Heart right ventricle (tissue), 16 donors: ENCODE data around the gene ARIH2. TPM values are rescaled to one million over a fixed set of nuclear protein-coding genes. Genes with fewer than 3 reads are reported as not detected.
A peak's percentile ranks its signal among the peaks of the same experiment; 100 is the strongest.

Experiments used
- ATAC-seq, 8 donors: fragments of 200-7000 bp; cut with Tn5 transposase; one replicate each; pipeline ENCODE4 v1.9.1; 2020; ENCODE audit warnings: mild to moderate bottlenecking in 8 of 8, moderate library complexity in 8 of 8, moderate number of reproducible peaks in 1 of 8
- DNase-seq, 2 donors: peaks; one replicate each; pipeline ENCODE4 v3.0.0-alpha.2; 2020
- H3K27ac ChIP-seq, 10 donors: fragments of 200-600 bp; sonication (generic) in 2 of 10; one replicate each; pipeline versions ENCODE4 v1.5.0 to v1.8.0; 2020 to 2022; ENCODE audit warnings: mild to moderate bottlenecking in 3 of 10
- H3K27me3 ChIP-seq, 7 donors: fragments of 200-600 bp; one replicate each; pipeline ENCODE4 v1.8.0; 2021 to 2022; ENCODE audit warnings: mild to moderate bottlenecking in 2 of 7
- H3K36me3 ChIP-seq, 9 donors: fragments of 200-600 bp; sonication (generic) in 1 of 9; one replicate each; pipeline versions ENCODE4 v1.5.0 to v1.8.0; 2020 to 2022; ENCODE audit warnings: mild to moderate bottlenecking in 2 of 9
- H3K4me1 ChIP-seq, 9 donors: fragments of 200-600 bp; sonication (generic) in 1 of 9; one replicate each; pipeline versions ENCODE4 v1.5.0 to v1.8.0; 2020 to 2022; ENCODE audit warnings: mild to moderate bottlenecking in 4 of 9
- H3K4me3 ChIP-seq, 10 donors: fragments of 200-600 bp; sonication (generic) in 2 of 10; one replicate each; pipeline versions ENCODE4 v1.5.0 to v1.8.0; 2020 to 2022; ENCODE audit warnings: mild to moderate bottlenecking in 7 of 10, moderate library complexity in 2 of 10
- H3K9me3 ChIP-seq, 11 donors: fragments of 200-600 bp in 10 of 11; sonication (generic) in 2 of 11; one replicate each; pipeline versions ENCODE4 v1.5.0 to v1.8.0; 2013 to 2022; ENCODE audit warnings: mild to moderate bottlenecking in 2 of 11, control low read depth in 1 of 11, moderate library complexity in 1 of 11
- CTCF ChIP-seq, 9 donors: fragments of 200-600 bp; sonication (generic) in 2 of 9; IDR thresholded peaks; one replicate each; pipeline versions ENCODE4 v1.5.0 to v1.8.0; 2021 to 2022; ENCODE audit warnings: antibody characterized with exemption in 9 of 9, mild to moderate bottlenecking in 5 of 9, moderate library complexity in 1 of 9
- WGBS, 2 donors: extraction: QIAGEN DNeasy Blood & Tissue Kit; methylation state at CpG; one replicate each; pipeline ENCODE4 v1.1.7; 2013; ENCODE audit warnings: inconsistent platforms in 1 of 2; 5-methylcytosine and 5-hydroxymethylcytosine counted together
- intact Hi-C, 10 donors: fragments of 100-400 bp; cut with DNase I; formaldehyde crosslinking; loops; one replicate each; pipeline versions ENCODE4 v1.11.1 to v1.14.2; 2022
- polyA plus RNA-seq, 2 donors: library from polyadenylated mRNA; stranded (reverse); fragments of 200-250 nt; gene quantifications; one replicate each; pipeline ENCODE4 v1.2.3, GENCODE V29; 2013
- total RNA-seq, 10 donors: library from RNA; stranded (reverse); fragmentation: NEBNext Ultra II Directional in 3 of 10; extraction: Animal tissue kit (Norgen Biotek cat#: 25700) in 3 of 10; gene quantifications; one replicate each; pipeline versions ENCODE4 v1.2.1 to v1.2.4, GENCODE V29; 2021 to 2023
- donor health status: Arrhythmogenic right ventricular cardiomyopathy.
- donor health status: ischemic (EF 13 %, LVEDD 7.1; RV severe dilation, severe dysfunction).
- donor health status: healthy with polysubstance abuse.
- donor health status: DM: no; HTN: yes; CAD: no.
- donor health status: DM: no; HTN: no; CAD: no.
- donor health status: ischemic (EF 25% LVEDD 6.9; RV normal size, moderate dysfunction).
- donor health status: ischemic (EF 25% LVEDD 5.7; RV mildly dilated, moderate dysfunction).
- donor health status: healthy.
- donor health status: DM: yes; HTN: yes; CAD: no.
- donor health status: Ischemic cardiomyopathy.
- donor health status: ischemic (EF 35%, LVEDD 5.7; RV mildly dilated, moderate dysfunction).
- donor health status: nonischemic (EF 11% LVEDD 7.7; RV severe dilation, severe dysfunction).
- donor health status: DM: yes; HTN: yes; CAD: no.
- donor health status: PGD.
- donor health status: ischemic (EF 29% LVEDD 5.4; RV normal size, mild dysfunction).
- donor health status: nonischemic (EF 23%, LVEDD 6.1; RV moderate dilation, normal function).

ARIH2 gene
- total and polyA plus RNA-seq, 12 donors, result 41.9 to 177 (median 138) TPM

GRCh38 chr3:48966876-48967361, 48.3 kb downstream of the ARIH2 start:
- ATAC-seq (peak in 4 of 8 donors; percentile 35 to 63 (median 52)), DNase-seq (no peak)
- no peak overlapping the region for H3K4me3 ChIP-seq
- 71 to 80% methylated on average over 7 of the region's 7 CpGs for WGBS, 2 donors
- no peaks in the 10 kb centered on the region for H3K27me3 ChIP-seq
- H3K9me3 ChIP-seq, result no peaks in the 10 kb centered on the region
- peaks cover 6 to 100% (median 71%) of the 10 kb centered on the region in 9 donors for H3K36me3 ChIP-seq
- no peak for TF ChIP-seq CTCF (IDR thresholded peaks at IDR 0.05)
- intact Hi-C loops, result no loop called here
- H3K4me1 ChIP-seq, result no peaks in the 10 kb centered on the region
- H3K27ac ChIP-seq, result no peak overlapping the region

GRCh38 chr3:48970586-48970985, 51.9 kb downstream of the ARIH2 start:
- WGBS, 2 donors, result 94 to 95% methylated on average over 6 of the region's 6 CpGs
- no peak for TF ChIP-seq CTCF (IDR thresholded peaks at IDR 0.05)
- no peak for DNase-seq
- Histone ChIP-seq H3K4me3 (no peak overlapping the region), H3K4me1 (no peaks in the 10 kb centered on the region), H3K9me3 (no peaks in the 10 kb centered on the region), H3K27ac (no peak overlapping the region), H3K27me3 (no peaks in the 10 kb centered on the region), H3K36me3 (peaks cover 13 to 100% (median 78%) of the 10 kb centered on the region in 9 donors)
- intact Hi-C loops, result no loop called here
- no peak for ATAC-seq

- Histone ChIP-seq H3K9me3 (no peaks in the 10 kb centered on the region), H3K4me3 (no peak overlapping the region), H3K4me1 (no peaks in the 10 kb centered on the region), H3K27ac (no peak overlapping the region), H3K27me3 (no peaks in the 10 kb centered on the region), H3K36me3 (peaks cover 17 to 99% (median 82%) of the 10 kb centered on the region in 9 donors)
- ATAC-seq, result no peak
- DNase-seq, result no peak
- no peak for TF ChIP-seq CTCF (IDR thresholded peaks at IDR 0.05)
- 92 to 93% methylated on average over 10 of the region's 10 CpGs for WGBS, 2 donors
- intact Hi-C loops, result no loop called here
Observed at GRCh38 chr3:48974076-48974864, 55.6 kb downstream of the ARIH2 start.

- H3K4me1 ChIP-seq, result peaks cover 0 to 16% (median 0%) of the 10 kb centered on the region in 9 donors
- ATAC-seq (peak in 1 of 8 donors; percentile 32), DNase-seq (no peak)
- H3K27ac ChIP-seq, result no peak overlapping the region
- H3K4me3 ChIP-seq, result no peak overlapping the region
- intact Hi-C loops, result no loop called here
- 93 to 94% methylated on average over 3 of the region's 3 CpGs for WGBS, 2 donors
- H3K9me3 ChIP-seq, result no peaks in the 10 kb centered on the region
- TF ChIP-seq CTCF (IDR thresholded peaks at IDR 0.05), result no peak
- no peaks in the 10 kb centered on the region for H3K27me3 ChIP-seq
- peaks cover 6 to 99% (median 74%) of the 10 kb centered on the region in 9 donors for H3K36me3 ChIP-seq
Observed at GRCh38 chr3:48979451-48979850, 60.8 kb downstream of the ARIH2 start.
